Measurements from ENCODE around the gene MICA.

MICA gene

GRCh38 chr6:31414771-31415265 lies 11.4 kb downstream of the MICA start:
- no peak for TF ChIP-seq CTCF (IDR thresholded peaks at IDR 0.05; ENCODE audit: control insufficient read depth, extremely low read depth, insufficient read depth)
- H3K4me3 ChIP-seq (ENCODE audit: low read depth, low read length), result no peak overlapping the region
- DNase-seq (ENCODE audit: low read depth), result no peak

DNA sequence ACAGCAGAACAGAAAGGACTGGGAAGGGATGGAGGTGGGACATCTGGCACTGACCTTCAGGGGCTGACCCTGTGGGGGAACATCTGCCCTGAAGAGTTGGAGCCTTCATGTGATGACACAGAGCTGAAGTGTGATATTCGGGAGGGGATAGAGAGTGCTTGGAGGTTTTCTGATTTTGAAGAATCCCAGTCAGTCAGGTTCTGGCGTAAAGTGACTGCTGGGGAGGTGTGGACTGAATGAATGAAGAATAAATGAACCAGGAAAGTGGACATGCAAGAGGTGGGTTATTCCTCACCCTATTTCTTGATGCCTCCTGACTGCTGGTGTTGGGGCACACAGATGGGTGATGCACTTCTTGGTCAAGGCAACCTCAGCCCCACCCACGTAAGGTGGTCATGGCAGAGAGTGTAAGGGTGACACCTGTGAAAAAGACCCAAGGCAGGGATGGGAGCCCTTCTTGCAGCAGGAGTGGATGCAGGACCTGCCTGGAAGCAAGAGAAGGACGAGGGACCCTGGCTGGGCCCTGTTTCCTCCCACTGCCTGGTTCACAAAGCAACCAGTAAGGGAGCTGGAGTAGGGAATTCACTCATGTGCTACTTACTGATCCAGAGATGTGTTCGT lies 13.1 kb downstream of the MICA start:
- H3K4me3 ChIP-seq (ENCODE audit: low read depth, low read length), result no peak overlapping the region
- no peak for TF ChIP-seq CTCF (IDR thresholded peaks at IDR 0.05; ENCODE audit: control insufficient read depth, extremely low read depth, insufficient read depth)

GRCh38 chr6:31418251-31418650 lies 14.9 kb downstream of the MICA start:
- no peak for DNase-seq (ENCODE audit: low read depth)
- no peak for TF ChIP-seq CTCF (IDR thresholded peaks at IDR 0.05; ENCODE audit: control insufficient read depth, extremely low read depth, insufficient read depth)
- no peak overlapping the region for H3K4me3 ChIP-seq (ENCODE audit: low read depth, low read length)

More for the DNA sequence above, 13.1 kb downstream of the MICA start:
- no peak for DNase-seq (ENCODE audit: low read depth)

DNA sequence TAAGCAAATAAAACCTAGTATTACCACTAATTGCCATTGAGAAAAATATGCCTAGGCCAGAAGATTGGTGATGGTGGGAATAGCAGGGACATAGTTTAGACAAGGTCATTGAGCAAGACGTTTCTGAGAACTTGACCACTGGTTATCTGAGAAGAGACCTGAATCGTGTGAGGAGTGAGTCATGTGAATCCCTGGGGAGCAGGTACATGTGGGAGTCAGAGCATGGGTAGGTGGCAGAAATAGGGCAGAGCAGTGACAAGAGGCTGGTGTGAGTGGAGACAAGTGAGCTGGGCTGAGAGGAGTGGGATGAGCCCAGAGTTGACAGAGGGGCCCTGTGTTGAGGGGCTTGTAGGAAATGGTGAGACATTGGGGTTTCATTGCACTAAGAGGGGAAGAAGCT lies 16.4 kb downstream of the MICA start:
- DNase-seq (ENCODE audit: low read depth), result no peak
- no peak for TF ChIP-seq CTCF (IDR thresholded peaks at IDR 0.05; ENCODE audit: control insufficient read depth, extremely low read depth, insufficient read depth)
- no peak overlapping the region for H3K4me3 ChIP-seq (ENCODE audit: low read depth, low read length)

- no peak for DNase-seq (ENCODE audit: low read depth)
- H3K4me3 ChIP-seq (ENCODE audit: low read depth, low read length), result no peak overlapping the region
- TF ChIP-seq CTCF (IDR thresholded peaks at IDR 0.05; ENCODE audit: control insufficient read depth, extremely low read depth, insufficient read depth), result no peak
Observed at GRCh38 chr6:31420546-31420945, 17.2 kb downstream of the MICA start.

DNA sequence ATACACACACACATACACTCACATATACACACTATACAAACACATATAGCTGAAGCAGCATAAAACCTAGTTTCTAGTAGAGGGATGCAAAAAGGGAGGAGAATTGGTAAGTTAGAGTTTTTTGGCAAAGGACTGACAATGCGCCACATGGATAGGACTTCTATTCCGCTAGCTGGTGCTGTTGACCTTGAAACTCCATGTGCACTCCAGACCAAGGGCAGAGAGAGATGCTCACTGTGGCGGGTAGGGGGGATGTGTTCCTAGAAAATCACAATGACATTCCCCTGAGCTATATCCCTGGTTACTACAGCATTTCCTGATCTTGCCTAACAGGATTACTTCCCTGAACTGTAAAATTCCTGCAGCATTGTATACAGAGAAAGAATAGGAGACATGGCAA lies 19.2 kb downstream of the MICA start:
- TF ChIP-seq CTCF (IDR thresholded peaks at IDR 0.05; ENCODE audit: control insufficient read depth, extremely low read depth, insufficient read depth), result no peak
- DNase-seq (ENCODE audit: low read depth), result no peak
- no peak overlapping the region for H3K4me3 ChIP-seq (ENCODE audit: low read depth, low read length)

- no peak for TF ChIP-seq CTCF (IDR thresholded peaks at IDR 0.05; ENCODE audit: control insufficient read depth, extremely low read depth, insufficient read depth)
- no peak for DNase-seq (ENCODE audit: low read depth)
- no peak overlapping the region for H3K4me3 ChIP-seq (ENCODE audit: low read depth, low read length)
Observed at GRCh38 chr6:31423550-31423949, 20.2 kb downstream of the MICA start.
